Measurements from ENCODE around the gene VNN1.
"Not testable (repeated sequence)": the region's sequence is repeated elsewhere in the genome, so short reads cannot be mapped to it uniquely, and the experiment has no call there.

VNN1 gene

DNA sequence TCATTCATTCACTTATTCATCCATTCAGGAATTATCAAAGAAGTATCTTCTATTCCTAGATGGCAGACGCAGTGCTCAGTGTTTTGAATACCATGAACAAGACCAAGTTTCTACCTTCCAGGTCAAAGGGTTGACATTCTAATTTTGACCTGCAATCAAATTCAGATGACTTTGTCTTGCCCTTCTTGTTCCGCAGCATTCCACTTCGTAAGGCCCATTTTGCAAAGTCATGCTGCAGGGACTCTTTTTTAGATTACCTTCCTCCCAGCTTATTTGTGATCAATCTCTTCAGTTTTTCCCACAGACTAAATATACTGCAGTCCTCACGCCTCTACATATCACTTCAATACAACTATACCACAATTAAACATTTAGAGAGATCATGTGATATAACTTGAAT, 47.7 kb downstream of the VNN1 start:
- DNase-seq: no peak

DNA sequence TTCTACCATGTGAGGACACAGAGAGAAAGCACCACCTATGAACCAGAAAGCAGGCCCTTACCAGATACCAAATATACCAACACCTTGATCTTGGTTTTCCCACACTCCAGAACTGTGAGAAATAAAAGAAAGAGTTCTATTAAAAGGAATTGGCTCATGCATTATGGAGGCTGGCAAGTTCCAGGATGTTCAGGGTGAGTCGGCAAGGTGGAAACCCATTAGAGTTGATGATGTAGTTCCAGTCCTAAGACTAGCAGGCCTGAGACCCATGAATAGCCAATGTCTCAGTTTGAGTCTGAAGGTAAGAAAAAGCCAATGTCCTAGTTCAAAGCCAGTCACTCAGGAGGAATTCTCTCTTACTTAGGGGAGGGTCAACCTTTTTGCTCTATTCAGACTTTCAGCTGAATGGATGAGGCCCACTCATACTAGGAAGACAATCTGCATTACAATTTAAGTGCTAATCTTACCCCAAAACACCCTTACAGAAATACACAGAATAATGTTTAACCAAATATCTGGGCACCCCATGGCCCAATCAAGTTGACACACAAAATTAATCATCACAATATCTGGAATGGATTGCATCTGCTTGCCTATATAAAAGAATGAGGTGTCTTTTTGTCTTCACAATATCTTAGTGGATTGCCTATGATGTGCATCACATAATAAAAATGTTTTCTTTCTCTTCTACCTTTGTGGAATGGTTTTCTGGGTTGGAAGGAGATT, 49.4 kb downstream of the VNN1 start:
- DNase-seq: no peak

DNA sequence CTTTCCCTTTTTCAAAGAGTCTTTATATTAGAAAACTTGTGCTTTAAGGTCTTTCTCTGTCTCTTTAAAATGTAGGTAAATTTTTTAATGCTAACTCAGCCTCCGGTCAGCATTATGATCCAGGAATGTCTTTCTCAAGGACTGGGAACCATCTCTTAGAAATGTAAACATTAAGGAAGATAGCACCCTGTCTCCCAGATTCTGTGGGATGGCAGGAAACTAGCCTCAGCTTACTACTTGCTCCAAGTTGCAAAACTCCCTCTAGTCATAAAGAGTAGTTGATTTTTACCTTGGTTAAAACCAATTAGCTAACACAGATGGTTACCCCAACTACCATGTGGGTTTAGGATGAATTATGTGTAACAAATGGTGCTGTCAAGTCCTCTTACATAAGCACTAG, 50.2 kb downstream of the VNN1 start:
- no peak for DNase-seq

DNA sequence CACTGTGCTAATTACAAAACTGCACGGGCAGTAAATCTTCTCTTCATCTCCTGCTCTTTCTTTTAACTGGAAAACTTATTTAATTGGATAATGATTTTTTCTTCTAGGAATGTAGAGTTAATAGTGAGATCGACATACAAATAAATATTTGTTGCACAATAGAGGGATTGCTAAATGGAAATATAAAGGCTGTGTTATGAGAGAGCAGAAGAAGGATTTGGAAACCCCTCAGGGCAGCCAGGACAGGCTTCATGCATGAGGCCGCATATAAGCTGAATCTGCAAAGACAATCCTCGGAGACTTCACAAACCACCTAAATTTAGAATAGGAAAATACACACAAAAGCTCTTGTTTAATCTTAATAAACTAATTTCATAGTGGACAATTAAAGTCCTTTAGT, 51.9 kb downstream of the VNN1 start:
- no peak for DNase-seq

DNA sequence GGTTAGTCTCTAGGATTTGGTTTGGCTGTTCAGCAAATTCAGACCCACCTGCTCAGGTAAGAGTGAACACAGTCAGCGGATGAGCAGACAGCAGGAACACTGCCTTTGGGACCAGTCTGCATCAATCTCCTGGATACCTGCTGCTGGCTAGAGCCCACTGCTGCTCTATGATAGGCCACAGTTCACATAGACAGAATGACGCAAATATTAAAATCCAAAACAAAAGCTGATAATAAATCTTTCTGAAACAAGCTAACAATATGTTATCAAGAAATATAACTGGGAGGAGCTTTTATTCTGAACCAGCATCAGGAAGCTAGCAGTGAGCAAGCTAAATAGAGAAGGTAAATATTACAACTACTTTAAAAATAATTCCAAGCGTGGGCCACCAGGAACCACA, 54.8 kb downstream of the VNN1 start, which contains the start of gene TAAR1:
Gene TAAR1 (minus strand): TSS at position 101 of the 400 bp plus-strand sequence. CDS start 13,179 bp downstream, outside the sequence.
- DNase-seq: no peak

DNA sequence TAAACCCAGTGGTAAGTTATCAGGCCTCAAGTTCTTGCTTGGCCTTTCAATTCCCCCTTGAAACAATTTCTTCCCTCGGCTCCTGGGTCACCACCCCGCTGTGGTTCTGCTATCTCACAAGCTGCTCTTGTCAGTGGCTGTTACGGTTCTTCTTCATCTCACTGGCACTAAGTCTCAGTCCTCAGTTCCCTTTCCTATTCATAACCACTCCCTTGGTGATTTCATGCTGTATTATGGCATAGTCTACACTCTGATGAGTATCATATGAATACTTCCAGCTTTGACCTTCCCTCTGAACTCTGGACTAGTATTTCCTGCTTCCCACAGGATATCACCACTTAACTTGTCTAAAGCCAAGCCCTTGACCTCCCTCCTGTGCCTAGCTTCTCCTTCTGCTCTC, 62.8 kb downstream of the VNN1 start:
- DNase-seq: no peak

DNA sequence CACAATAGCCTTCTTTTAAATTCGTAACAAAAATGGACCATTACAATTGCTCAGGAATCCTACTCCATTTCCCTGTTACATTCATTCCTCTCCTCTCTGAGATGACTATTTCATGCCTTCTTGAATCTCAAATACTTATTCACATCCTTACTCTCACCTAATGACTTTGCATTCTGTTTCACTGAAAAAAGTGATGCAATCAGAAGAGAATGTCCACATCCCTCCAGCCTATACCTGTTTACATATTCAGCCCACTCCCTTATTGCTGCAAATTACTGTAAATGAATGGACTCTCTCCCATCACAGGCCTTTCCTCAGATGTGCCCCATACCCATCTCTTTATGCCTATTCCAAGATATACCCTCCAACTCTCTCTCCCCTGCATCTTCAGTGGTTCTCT, 63.4 kb downstream of the VNN1 start:
- no peak for DNase-seq

DNA sequence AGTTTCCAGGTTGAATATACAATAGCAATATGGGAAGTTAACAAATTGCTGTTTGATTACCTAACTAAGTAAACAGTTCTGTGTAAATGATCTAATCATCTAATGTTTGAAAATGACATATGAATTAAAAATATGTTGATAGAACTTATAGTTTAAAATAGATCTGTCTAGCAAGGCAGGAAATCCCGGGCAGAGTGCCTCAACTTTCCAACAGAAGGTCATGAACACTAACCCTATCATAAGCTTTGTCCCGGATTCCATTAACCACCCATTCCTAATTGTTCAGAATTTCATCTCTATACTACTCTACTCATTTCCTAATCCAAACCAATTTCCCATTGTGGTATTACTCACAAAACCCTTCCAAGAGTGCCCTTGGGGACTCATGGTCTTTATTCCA, 65.0 kb downstream of the VNN1 start:
- DNase-seq: no peak

DNA sequence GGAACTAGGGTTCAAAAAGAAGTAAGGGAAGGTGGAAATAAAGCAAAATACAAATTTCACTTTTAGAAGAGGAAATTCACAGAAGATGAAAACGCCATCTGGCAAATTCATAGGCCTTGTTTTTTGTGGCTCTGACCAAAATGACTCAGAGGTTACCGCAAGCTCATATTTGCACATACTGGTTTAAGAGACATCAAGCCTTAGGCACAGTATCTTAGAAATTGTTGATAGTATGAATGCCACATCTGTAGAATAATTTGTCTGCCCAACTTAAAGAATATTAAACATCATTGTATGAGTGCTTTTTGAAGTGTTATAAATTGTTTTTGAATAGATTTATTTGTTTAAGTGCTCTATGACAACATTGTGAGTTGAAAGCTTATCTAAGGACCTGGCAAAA, 65.5 kb downstream of the VNN1 start:
- no peak for DNase-seq

DNA sequence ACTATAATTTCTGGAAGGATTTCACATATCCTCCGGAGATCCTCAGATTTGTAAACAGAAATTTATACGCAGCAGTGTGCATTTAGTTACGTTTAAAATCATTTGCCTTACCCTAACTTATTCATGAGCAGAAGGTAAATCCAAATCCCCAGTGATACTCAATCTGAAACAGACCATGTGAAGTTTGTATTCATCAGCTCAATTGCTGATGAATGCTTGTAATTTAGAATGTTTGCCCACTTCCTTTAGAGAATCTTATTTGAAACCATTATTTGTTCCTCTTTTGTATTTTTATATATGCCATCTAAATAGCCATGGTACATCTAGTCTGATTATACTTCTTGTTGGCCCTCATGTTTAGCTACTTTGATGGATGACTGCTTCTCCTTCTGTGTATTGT, 70.3 kb downstream of the VNN1 start:
- DNase-seq: no peak

DNA sequence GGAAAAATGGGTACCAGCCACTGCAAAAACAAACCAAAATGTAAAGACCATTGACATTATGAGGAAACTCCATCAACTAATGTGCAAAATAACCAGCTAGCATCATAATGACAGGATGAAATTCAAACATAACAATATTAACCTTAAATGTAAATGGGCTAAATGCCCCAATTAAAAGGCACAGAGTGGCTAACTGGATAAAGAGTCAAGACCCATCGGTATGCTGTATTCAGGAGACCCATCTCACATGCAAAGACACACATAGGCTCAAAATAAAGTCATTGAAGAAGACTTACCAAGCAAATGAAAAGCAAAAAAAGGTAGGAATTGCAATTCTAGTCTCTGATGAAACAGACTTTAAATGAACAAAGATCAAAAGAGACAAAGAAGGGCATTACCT, 76.7 kb downstream of the VNN1 start:
- DNase-seq: not testable (repeated sequence)

DNA sequence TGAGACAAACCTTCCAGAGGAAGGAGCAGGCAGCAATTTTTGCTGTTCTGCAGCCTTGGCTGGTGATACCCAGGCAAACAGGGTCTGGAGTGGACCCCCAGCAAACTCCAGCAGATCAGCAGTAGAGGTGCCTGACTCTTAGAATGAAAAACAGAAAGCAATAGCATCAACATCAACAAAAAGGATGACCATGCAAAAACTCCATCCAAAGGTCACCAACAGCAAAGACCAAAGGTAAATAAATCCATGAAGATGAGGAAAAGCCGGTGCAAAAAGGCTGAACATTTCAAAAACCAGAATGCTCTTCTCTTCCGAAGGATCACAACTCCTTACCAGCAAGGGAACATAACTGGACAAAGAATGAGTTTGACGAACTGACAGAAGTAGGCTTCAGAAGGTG, 77.9 kb downstream of the VNN1 start:
- not testable (repeated sequence) for DNase-seq

DNA sequence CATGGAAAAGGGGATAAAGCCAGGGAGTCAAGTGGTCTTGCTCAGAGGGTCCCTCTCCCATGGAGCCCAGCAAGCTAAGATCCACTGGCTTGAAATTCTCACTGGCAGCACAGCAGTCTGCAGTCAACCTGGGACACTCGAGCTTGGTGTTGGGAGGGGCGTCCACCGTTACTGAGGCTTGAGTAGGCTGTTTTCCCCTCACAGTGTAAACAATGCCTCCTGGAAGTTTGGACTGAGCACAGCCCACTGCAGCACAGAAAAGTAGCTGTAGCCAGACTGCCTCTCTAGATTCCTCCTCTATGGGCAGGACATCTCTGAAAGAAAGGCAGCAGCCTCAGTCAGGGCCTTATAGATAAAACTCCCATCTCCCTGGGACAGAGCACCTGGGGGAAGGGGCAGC, 78.6 kb downstream of the VNN1 start:
- not testable (repeated sequence) for DNase-seq

DNA sequence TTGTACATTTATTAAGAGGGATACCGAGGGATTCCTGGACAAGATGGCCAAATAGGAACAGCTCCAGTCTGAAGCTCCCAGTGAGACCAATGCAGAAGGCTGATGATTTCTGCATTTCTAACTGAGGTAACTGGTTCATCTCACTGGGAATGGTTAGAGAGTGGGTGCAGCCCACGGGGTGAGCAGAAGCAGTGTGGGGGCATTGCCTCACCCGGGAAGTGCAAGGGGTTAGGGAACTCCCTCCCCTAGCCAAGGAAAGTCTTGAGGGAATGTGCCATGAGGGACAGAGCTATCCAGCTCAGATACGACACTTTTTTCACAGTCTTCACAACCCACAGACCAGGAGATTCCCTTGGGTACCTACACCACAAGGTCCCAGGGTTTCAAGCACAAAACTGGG, 79.1 kb downstream of the VNN1 start:
- no peak for DNase-seq

DNA sequence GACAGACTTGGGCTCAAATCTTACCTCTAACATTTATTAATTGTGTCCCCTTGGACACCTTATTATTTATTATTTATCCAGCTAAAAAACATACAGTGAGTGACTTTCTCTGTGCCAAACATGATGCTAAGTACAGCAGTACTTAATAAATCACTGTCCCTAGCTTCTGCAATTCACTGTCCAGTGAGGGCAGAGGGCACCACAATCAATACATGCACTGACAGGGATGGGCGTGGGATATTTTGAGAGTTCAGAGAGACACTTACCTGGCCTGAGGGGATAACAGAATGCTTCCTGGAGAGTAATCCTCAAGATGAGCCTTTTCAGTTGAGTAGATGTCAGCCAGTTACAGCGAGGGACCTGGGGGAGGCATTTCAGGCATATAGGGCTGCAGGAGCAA, 80.5 kb downstream of the VNN1 start:
- DNase-seq: no peak
